Activated T-helper 1 cell treated with anti-CD3 and anti-CD28 coated beads, Interleukin-2, amount 50 U/mL, for 16 hours (primary cell): ENCODE measurements around the gene LRRC8D.

Experiments used
- DNase-seq, 2 donors: peaks; one replicate each; pipeline ENCODE4 v3.0.0-alpha.2; 2020; ENCODE audit warnings: low read depth in 1 of 2, low spot score in 1 of 2

LRRC8D gene

DNA sequence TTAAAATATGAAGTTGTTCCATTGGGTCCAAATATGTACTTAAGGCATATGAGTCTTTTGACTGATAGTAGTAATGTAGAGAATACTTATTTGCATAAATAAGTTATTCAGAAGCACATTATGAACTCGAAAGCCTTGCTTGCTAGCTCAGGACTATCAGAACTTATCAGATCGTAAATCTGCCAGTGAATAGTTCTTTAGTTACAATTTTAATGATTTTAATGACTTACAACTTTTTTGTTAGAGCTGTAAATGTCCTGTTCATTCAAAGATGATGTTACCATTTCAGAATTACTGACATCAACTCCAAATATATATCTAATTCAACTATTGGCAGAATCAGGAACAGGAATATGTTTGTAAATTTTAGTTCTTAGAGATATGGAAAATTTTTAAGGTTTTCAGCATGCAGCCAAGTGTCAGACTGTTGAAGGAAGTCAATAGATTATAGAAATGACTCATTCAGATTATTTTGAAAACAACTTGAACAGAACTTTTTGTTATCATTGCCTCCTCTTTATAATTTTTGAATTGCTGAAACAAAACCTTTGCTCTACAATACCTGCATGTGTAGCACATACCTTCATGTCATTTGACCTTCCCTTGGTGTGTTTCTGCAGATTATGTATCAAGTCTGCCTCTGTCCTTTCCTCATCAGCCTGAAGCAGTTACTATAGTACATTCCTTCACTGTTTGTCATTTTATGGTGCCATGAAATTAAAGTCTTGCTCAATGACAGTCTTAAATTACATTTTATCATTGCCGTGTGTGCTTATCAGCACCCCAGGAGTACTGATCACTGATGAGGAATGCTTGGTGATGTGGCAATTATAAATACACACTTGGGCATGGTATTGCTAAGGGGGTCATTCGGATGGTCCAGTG lies 44.9 kb downstream of the LRRC8D start:
- no peak for DNase-seq

DNA sequence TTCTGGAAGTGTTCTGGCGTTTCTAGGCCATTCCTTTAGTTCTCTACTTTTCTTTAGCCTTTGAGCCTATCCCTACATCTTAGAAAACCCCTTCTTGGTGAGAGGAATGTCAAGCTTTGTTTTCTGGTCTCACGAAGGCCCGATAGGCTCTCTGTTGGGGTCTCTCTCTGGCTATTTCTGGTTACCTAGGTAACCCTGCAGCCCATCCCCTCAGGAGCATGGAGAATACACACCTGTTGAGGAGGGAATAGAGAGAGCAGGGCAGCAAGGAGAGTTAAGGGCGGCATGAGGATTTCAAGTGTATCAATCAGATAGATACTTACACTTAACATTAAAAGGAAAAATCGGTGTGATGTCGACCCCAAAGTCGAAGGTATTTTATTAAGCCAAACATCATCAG lies 45.7 kb downstream of the LRRC8D start:
- no peak for DNase-seq

DNA sequence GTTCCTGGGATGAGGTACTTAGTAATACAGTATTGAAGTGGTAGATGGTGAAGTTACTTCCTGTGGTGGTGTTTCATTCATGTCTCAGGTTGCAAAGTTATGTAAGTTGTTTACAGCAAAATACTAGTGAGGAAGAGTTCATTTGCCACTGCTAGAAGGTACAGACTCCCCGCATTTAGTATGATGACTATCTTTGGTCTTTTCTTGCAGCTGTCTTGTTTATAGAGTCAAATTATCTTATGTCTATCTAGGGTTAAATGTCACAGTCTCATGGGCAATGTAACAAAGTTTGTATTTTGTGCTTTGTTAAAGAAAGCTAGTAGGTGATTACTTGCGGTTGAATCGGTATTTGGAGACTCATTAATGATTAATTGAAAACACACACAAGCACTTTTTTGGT lies 50.2 kb downstream of the LRRC8D start:
- DNase-seq, result no peak

DNA sequence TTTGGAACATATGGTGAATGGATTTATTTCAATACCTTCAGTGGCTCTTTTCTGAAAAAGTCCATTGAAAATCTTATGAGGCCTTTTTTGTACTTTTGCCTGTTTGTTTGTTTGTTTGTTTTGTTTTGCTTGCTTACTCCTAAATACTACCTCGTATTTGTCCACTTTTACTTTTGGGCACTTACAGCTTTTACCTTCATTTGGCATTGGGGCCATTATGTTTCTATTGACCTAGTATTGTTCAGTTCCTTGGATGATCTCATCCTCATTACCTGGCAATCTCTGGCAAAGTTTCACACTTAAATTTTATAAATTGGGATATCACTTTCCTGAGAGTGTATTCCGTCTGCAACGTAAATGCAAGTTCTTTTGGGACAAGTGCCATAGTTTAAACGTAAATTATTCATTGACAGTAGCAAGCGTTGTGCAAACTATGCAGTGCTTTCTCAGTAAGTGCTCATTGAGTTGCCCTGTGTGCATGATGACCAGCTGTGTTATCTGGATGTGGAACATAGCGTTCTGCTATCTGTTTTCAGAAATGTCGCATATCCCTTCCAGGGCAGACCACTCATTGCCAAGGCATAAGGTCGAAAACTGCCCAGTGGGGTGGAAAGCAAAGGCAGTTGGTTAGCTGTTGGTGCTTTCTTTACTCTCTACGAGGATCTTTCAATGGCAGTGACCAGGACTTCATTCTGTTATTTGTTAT lies 51.1 kb downstream of the LRRC8D start:
- no peak for DNase-seq

DNA sequence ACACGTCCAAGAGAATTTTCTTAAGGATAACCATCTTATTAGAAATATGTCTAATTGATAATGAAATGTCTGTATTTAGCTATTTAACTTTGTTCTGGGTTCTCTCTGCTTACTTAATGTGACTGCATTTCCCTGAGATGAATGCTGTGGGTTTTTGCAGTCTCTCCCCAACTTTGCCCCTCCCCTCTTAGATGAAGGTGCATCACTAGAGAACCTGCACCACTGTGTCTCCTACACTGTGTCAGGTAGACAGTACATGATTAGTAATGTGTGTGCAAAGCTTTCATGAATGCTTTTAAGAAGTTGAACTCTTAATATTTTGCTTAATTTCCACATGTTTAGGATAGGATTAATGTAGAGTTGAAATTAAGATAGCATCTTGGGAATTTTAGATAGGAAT lies 51.7 kb downstream of the LRRC8D start:
- DNase-seq, result no peak

DNA sequence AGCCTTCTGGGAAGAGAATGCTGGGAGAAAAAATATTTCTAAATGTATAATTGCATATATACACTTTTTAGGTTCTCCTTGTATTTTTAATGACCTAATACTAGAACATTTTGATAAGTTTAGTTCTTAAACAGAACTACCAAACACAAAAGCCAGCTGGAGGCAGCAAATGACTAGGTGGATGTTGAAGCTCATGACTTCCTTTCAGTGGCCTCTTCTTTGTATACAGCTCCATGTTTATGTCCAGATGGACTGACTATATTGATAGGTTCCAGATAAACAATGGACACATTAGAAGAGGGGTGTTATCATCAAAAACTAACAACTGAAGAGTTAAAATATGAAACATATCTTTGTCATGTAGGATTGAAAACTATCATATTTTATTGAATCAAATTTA lies 52.5 kb downstream of the LRRC8D start:
- no peak for DNase-seq

DNA sequence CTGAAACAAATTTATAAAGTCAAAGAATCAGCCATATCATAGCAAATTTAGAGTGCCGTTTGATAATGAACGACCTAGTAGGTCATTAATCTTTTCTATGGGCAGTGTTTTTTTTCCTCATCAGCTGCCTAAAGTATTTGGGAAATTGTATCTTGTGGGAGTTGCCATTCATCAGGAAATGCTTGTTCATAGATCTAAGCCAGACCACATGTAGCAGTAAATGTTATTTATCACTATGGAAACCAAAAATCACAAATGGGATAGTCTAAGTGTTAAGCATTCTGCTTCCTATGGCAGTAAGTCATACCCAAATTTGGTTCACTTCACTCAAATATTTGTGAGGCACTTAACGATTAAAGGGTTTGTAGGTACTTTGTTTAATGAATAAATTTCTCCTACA lies 52.9 kb downstream of the LRRC8D start:
- DNase-seq, result no peak

DNA sequence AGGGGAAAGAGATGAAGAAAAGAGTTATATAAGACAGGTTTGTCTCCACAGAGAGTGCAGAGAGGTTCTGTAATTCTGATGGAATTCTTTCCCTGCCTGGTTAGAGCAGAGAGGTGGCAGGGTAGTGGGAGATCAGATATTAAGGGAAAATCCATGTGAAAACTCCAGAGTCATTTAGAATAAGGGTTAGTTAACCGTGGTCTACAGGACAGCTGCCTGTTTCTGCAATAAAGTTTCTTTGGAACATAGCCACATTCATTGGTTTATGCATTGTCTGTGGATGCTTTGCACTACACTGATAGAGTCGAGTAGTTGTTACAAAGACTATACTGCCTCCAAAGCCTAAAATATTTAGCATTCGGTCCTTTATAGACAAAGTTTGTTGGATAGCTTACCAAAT lies 55.6 kb downstream of the LRRC8D start:
- no peak for DNase-seq

DNA sequence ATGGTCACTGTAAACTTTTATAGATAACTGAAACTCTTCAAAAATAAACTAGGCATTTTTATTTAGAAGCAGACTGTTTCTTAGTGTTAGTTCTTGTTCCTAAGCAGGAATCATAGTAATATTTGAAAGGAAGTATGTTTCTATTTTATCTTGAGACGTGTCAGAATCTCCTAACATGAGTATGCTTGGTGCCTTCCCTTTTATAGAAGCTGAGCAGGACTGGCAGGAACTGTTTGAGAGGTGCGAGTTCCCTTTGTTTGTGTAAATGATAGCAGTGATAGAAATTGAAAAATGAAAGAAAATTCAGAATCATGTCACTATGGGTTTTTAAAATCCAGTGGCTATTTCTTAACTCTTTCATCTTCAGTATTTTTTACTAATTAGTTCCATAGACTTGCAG lies 56.9 kb downstream of the LRRC8D start:
- no peak for DNase-seq

DNA sequence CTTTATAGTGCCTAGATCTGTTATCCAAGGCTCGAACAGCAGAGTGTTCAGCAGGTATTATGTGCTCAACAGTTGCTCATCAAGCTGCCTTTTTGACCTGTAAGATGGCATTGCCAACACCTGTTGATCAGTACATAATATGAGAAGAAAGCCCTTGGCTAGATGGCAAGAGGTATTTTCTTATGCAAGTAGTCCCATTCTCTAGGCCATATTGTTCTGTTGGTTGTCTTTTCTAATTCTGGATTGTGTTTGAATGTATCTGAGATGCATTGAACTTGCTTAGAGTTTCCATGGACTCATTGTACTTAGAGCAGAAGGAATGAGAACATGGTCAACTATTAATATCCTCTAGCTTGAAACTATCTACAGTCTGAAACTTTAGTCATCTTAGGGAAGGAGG lies 57.4 kb downstream of the LRRC8D start:
- DNase-seq, result no peak

DNA sequence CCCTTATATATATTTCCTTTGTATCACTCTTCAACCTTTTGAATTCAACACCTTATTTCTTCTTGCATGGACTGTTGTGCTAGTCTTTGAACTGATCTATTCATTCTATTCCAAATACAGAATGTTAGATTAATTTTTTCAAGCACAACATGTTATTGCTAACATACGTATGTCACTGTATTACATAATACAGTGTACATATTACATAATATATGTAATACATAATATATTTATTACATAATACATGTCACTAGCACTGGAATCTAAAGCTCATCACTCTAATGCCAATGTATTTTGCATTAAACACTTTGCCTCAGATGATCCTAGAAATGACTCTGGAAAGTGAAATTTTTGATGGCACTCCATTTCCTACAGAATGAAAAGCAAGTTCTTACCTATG lies 59.8 kb downstream of the LRRC8D start:
- DNase-seq, result no peak

DNA sequence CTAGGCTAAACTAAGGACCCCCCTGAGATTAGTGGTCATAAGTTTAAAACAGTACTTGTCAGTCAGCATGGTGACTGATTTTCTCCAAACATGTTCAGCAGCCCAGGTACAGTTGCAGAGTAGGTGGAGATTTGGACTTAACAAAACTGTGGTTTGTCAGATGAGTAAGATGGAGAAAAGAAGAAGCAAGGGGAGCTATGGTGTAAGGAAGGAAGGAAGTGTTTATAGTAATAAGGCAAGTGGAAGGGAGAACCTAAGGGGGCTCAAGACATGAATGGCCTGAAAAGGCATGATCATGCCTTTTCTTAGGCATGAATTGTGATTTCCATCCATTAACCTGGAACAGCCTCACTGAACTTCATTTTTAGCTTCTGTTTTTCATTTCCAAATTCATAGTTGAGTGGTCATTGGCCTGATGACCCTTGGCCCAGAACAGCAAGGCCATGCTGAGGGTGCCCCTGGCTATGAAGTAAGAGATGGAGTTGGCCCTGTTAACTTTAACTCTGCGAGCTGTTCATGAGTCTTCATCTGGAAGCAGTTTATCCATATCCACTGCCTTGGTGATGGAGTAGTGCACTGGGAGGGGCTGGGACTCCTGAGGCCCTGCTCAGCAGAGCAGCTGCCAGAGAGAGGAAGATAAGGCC lies 60.7 kb downstream of the LRRC8D start:
- no peak for DNase-seq

DNA sequence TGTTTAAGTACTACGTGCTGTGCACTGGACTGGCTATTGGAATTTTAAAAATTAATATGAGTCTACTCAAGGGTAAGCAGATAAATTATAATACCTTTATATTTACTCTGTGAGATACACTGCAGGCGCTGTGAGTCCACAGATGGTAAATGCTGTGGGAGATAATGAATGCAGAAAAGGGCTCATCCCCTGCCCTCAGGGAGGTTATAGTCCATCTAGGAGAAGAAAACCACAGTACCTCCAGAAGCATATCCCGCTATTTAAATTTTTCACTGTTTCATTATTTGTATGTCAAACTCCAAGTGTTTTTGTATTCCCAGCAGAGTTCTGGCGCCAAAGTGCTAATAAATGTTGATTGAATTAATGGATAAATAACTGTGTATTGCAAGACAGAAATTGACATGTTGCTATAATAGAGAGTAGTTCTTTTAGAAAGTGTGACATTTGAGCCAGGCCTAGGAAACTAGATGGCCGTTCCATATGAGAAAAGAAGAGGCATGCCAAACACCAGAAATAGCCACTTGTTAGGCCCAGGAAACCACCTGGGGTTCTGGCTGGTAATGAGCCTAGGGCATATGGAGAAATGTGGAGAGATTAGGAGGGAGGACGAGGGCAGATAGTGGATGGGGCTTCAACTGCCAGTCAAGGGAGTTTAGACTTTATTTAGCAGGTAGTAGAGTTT lies 61.7 kb downstream of the LRRC8D start:
- DNase-seq, result no peak

DNA sequence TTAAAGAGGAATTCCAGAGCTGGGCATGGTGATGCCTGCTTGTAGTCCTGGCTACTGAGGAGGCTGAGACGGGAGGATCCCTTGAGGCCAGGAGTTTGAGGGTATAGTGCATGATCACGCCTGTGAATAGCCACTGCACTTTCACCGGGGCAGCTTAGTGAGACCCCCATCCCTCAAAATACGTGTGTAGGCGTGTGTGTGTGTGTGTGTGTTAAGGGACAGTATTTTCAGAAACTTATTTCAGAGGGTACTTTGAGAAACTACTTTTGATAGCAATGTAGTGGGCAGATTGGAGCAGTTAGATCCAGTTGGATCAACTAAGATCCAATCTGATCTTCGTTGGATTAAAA lies 62.2 kb downstream of the LRRC8D start:
- DNase-seq, result no peak

DNA sequence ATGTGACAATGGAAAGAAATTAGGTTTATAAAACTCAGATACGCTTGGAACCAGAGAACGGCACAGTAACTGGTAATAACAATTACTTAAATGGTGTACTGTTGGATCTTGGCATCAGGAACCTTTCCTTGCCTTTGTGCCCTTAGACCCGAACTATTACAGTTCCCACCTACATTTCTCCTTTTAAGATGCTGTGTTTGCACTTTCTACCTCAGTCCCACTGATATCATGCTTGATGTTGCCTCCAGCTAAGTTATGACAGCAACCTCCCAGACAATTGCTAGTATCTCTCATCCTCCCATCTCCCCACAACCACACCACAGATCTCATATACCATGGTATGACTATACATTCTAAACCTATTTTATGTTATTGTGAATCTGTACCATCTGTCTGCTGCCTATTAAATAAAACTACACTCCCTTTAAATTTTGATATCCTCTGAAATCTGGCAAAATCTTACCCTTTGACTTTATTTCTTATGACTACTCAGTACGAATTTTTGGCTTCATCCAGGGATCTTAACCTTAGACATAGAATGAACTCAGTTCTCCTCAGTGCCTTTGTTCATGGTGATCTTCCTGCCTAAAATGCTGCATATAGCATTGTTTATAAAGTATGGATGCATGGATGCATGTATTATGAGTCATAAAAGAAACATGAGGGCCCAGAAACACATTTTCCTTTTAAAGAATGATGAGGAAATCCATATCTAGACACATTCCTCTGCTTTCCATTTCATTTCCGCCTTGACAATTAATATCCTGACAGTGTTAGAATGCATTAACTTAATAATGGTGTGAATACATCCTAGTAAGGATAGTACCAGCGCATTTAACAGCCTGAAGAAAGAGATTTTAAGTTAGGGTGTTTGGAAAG lies 64.1 kb downstream of the LRRC8D start:
- DNase-seq, result no peak

DNA sequence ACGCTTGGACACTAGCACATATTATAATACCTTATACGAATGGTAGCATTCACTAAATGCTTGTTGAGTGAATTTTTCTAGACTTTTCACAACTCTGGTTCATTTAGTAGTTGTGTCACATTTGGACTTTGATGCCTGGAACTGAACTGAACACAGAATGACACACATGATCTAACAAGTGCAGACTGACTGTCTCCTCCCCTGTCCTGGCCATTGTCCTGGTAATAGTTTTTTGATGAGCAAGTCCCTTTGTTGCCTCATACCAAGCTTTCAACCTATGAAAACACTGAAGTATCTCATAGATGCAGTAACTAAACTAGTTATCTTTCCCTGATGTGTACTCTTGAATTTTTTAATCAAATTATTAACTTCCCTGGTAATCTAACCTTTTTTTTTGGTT lies 66.4 kb downstream of the LRRC8D start:
- DNase-seq, result no peak

DNA sequence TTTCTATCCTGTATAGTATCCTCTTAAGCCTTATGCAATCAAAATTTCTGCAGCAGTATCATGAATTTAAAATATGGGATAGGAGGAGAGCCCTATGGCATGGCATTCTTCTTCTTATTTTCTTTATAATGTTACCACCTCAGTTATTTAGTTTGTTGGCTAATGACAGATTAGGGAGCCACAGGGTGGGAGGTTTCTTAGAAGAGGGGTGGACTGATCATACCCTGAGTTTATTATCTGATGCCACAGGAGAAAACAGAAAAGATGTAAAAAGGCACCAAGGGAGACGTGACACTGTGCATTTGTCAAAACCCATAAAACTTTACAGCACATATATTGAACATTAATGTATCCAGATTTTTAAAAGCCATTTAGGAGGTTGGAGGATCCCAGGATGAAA lies 66.9 kb downstream of the LRRC8D start:
- DNase-seq, result no peak

DNA sequence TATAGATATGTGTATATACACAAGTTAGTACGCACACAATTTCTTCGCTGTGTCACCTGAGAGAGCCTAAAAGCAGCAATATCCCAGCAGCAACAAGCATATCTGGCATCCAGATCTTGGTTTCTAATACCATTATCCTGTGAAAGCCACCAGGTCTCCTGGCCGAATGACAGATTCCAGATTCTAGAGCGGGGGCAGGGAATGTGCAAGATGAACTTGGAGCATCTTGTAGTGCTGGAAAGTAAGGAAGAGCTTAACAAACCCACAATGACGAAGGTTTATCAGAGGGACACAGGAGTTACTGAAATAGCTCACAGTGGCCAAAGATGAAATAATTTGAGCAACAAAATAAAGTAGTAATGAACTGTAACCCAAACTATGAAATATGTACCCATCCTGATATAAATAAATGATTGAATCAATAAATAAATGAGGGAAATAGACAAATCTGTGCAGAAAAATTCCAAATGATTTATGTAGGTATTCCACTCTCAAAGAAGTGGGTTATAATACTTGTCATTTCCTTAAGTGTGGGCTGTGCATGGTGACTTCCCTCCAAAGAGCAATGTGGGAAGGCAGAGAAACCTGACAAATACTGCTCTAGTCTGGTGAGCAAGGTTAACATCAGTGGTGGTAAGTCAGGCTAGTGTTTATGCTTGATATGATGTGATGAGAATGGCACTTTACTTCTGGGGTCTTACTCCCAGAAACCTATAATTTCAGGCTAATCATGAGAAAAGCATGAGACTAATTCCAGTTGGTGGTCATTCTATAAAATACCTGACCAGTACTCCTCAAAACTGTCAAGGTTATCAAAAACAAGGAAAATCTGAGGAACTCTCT lies 67.9 kb downstream of the LRRC8D start:
- no peak for DNase-seq

DNA sequence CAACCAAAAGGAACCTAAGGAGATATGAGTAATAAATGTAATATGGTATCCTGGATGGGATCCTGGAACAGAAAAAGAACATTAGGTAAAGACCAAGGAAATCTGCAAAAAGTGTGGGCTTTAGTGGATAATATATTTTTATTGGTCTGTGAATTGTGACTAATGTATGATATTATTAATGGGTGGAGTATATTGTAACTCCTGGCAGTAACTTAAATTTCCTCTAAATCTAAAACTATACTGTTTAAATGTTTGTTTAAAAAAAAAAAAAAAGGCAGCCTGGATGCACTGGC lies 68.4 kb downstream of the LRRC8D start:
- DNase-seq, result no peak

DNA sequence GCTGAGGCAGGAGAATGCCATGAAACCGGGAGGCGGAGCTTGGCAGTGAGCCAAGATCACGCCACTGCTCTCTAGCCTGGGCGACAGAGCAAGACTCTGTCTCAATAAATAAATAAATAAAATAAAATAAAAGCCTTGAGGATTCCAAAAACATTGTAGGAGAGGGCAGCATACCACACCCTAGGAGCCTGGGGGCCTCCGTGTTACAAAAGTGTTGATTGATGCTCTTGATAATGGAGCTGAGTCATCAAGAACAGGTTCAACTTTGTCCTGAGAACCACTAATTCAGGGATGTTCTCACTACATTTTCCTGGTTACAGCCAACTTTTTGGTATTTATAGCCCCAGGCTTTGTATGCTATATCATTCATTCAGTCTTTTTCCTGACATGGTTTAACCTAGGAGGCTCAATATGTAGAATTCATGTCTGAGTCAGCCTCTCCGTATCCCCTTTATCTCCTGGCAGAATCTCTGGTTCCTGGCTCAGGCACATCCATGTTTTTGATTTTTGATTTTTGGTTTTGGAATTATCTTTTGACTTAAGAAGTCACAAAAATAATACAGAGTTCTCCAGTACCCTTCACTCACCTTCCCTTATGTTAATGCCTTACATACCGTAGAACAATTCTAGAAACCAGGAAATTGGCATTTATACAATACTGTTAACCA lies 69.4 kb downstream of the LRRC8D start:
- no peak for DNase-seq
